ENCODE results near the gene KLHL25.
"Not testable (repeated sequence)": the region's sequence is repeated elsewhere in the genome, so short reads cannot be mapped to it uniquely, and the experiment has no call there.

KLHL25 gene

DNA sequence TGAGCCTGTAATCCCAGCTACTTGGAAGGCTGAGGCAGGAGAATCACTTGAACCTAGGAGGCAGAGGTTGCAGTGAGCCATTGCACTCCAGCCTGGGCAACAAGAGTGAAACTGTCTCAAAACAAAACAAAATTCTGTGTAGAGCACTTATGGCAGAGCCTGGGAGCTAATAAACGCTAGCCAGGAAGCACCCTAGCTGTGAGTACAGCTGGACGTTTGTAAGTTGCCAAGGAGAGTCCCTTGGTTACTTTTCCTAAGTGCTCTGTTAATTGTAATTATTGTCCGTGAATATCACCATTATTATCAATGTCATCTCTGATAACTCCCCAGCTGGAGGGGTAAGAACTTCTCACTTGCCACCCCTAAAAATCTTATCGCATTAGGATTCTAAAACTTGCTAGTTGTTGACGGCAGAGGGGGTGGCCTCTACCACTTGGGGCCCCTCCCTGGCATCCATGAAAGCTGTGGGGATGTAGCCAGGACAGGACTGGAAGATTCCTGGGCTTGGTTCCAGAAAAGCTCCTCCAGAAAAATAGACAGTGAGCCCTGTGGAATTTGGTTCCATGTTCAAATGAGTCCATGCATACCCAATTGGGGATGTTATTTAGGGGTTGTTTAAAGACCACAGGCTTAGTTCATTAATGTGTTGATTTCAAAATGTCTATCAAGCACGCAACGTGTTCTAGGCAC, 9.9 kb upstream of the KLHL25 start:
- no peak for DNase-seq

DNA sequence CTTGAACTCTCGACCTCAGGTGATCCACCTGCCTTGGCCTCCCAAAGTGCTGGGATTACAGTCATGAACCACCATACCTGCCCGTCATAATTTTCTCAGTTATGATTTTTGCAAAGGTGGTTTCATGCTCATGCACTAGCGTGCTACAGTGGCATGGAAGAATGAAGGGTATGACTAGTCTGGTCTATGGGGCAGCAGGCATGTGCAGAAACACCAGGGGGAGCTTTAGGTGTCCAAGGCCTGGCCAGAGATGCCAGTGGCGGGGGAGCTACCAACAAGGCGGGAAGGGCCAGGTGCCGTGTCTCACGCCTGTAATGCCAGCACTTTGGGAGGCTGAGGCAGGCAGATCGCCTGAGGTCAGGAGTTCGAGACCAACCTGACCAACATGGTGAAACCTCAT, 7.9 kb upstream of the KLHL25 start:
- DNase-seq = not testable (repeated sequence)

DNA sequence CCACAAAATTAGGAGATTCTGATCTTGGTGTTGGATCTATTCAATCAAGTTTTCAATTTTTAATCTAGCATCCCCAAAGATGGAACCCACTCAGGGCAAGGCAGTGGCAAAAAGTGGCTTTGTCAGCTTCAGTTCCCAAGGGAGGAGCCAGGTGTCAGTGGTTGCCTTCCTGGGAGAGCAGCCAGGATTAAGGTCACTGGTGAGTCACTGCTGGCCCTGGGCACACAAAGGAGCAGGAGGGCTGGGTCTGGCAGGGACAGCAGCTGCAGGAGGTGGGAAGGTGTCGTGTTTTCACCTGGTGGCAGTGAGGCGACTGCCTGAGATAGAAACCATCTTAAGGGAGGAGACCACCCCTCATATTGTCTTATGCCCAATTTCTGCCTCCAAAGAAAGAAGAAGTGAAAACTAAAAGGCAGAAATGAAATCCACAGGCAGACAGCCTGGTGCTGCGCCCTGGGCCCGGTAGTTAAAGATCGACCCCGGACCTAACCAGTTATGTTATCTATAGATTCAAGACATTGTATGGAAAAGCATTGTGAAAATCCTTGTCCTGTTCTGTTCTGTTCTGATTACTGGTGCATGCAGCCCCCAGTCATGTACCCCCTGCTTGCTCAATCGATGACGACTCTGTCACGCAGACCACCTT, 5.9 kb upstream of the KLHL25 start:
- peak; percentile 55 for DNase-seq

DNA sequence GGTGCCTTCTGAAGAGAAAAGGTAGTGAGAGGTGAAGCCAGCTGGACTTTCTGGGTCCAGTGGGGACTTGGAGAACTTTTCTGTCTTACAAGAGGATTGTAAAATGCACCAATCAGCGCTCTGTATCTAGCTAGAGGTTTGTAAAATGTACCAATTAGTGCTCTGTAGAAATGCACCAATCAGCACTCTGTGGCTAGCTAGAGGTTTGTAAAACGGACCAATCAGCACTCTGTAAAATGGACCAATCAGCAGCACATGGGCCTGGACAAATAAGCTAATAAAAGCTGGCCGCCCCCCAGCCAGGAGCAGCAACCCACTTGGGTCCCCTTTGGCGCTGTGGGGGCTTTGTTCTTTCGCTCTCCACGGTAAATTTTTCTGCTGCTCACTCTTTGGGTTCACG, 1.6 kb upstream of the KLHL25 start:
- not testable (repeated sequence) for DNase-seq

DNA sequence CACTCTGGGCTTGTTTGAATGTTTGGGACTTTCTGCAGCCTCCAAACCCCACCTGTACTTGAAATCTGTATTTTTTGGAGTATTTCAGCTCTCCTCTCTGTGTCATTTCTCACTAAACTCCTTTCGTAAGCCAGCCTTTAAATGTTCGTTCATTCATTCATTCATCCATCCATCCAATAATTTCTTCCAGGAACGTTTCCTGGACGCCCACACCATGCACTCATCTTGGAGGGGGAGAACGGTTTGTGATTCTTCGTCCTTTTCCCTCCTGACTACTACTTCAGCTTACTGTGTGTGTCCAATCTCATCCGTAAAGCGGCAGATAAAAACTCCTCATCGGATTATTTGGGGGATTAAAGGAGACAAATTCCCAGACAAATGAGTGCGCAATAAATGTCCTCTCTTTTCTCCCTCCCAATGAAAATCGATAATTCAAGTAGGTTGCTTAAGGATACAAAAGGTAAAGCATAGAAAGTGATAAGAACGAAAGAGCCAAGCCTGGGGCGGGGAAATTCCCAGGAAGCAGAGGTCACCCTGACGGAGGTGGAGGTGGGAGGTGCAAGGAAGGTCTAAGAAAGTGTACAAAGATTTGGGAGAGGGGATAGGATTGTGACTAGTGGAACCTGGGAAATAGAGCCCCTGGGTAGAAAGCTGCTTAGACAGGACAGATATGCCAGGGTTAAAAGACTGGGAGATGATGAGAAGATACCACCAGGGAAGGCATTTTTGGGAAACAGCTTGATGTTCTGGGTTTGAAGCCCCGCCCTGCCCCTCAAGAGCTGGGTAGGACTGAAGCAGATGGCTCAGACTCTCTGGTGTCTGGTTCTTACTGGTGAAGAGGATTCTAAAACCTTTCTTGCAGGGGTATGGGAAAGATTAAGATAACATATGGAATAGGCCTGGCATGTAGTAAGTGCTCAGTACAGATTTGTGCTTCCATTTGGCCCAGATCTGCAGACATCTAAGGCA, 896 bp upstream of the KLHL25 start:
- DNase-seq = no peak

DNA sequence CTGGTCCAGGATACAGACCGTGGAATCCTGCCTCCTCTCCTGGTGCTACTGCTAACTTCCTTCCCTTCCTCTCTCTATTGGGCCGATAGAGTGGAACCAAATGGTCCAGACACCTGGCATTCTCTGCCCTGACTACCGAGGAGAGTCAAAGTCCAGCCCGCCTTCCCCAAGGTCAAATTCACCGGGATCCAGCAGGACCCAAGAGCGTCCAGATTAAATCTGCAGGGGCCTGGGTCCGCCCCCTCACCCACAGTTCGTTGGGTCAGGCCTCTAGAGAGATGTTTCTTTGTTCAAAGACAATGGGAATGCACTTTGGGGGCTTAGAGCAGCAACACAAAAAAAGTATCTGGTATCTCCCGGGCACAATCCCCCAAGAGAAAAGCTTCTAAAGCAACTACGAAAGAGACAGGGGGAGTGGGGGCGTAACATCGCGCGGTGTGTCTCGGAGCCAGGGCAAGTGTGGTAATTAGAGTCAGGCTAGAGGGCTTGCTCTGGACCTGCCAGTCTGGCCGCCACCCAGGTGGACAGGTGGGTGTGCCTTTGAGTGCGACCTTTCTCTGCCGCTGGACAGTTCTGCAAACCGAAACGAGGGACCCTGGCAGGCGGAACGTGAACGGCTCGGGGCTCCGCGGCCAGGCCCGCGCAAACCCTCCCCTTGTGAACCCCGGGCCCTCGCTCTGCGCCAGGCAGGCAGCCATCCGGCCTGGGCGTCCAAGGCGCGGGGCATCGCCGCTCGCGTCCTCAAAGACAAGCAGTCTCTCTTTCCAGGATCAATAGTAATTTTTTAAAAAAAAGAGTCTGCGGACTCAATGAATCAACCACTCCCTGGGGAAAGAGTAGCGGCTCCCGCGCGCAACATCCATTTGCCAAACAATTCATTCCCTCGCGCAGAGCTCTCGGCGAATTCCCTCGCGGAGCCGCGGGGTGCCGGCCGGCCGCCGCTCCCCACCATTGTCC, 806 bp downstream of the KLHL25 start:
- no peak for DNase-seq

DNA sequence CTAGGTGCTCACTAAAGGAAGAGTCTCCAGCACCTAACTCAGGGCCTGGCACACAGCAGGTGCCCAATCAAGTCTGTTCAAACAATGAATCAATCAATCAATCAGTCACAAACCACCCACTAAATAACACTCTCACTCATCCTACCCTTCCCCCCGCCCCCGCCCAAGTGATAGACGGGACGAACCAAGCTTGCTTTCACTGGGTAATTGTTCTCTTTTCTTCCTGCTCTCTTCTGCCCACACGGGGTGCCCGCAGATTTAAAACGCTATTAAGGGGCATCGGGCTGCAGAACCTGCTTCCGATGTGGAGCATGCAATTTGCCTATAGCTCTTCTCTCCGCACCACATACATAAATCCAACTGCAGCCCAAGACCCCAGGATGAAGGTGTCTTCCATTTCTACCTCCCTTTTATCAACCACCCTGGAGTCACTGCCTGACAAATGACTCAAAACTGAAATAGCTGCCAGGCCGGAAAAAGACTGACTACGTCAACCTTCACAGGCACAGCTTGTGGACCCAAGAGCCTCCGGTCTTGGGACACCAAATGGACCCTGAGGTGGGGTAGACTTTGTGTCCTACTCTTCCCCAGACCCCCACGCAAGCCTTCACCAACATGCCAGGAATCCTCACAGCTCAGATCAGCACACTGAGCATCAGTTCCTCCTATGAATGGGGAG, 1.7 kb downstream of the KLHL25 start:
- no peak for DNase-seq

DNA sequence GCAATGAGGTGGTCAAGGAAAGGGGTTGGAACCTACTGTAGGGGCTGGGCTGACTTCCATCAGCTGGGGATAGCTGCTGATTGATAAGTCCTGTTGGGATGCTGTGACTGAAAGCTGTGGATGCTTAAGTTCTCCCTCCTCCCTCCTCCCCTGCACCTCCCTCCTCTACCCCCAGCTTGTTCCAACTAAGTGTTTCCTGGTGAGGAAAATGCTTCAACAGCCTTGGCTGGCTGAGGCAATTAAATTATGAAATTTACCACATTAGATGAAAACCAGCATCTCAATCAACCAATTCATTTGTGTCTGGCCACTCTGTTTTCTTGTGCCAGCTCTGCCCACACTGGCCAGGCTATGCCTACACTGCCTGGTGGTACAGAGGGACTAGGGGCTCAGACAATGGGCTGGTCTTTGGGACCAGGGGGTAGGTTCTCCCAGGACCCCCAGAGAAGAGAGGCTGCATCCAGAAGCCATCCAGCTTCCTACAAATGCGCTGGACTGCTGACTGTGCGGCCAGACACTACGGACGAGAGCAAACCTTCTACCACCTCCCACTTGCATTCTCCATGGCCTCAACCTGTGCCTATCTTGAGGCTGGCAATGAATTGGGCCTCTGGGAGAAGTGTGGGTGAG, 2.5 kb downstream of the KLHL25 start:
- DNase-seq = no peak

DNA sequence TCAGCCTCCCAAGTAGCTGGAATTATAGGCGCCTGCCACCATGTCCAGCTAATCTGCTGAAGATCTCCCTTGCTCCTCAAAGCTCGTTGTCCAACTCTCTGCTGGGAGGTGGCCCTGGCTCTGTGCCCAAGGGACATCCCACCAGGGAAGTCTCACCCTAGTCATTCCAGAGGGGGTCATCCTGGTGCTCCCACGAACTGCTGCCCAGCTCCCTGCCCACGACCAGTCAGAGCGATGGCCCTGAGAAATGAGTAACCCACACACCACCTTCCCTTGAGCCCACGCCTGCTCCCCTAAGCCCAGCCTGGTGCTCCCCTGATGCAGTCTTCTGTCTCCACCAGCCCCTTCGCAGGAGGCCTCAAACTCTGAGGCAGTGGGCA, 5.2 kb downstream of the KLHL25 start:
- no peak for DNase-seq

DNA sequence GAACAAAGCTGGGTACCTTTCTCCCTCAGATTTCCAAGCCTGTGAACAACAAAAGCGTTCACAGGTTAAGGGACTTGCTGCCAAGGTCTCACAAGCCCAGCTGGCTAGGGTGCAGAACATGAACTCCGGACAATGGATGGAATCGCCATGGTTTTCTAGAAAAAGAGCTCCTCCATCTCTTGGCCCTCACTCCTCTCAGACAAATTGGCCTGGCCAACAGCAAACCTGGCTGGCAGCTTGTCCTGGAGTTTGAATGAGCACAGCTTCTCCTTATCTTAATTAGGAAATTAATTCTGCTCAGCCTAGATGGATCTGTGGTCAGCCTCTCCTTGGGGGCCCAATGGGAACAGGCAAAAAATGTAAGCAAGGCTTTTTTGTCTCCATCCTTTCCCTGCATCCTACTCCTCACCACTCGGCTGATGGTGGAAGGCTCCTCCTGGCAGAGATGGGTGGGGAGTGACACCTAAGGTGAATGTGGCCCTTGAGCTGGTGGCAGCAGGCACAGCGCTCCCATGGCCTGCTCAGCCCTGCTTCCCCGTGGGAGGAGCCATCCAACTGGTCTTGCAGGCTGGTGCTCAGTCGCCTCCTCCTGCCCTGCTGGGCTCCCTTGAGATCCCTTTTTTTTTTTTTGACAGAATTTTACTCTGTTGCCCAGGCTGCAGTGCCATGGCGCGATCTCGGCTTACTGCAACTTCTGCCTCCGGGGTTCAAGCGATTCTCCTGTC, 5.8 kb downstream of the KLHL25 start:
- no peak for DNase-seq

DNA sequence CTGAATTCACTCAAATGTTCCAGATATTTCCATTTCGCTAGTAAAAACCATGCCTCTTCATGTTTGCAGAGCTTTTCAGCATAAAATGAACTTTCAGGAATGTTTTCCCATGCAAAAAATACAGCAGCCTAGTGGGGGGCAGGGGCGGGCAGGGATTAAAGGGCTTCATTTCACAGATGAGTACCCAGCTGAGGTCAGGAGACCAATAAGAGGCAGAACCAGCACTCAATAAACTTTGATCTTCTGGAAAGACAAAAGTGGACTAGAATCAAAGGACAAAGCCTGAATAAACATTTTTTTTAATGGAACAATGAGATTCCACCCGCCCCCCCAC, 8.0 kb downstream of the KLHL25 start:
- no peak for DNase-seq

DNA sequence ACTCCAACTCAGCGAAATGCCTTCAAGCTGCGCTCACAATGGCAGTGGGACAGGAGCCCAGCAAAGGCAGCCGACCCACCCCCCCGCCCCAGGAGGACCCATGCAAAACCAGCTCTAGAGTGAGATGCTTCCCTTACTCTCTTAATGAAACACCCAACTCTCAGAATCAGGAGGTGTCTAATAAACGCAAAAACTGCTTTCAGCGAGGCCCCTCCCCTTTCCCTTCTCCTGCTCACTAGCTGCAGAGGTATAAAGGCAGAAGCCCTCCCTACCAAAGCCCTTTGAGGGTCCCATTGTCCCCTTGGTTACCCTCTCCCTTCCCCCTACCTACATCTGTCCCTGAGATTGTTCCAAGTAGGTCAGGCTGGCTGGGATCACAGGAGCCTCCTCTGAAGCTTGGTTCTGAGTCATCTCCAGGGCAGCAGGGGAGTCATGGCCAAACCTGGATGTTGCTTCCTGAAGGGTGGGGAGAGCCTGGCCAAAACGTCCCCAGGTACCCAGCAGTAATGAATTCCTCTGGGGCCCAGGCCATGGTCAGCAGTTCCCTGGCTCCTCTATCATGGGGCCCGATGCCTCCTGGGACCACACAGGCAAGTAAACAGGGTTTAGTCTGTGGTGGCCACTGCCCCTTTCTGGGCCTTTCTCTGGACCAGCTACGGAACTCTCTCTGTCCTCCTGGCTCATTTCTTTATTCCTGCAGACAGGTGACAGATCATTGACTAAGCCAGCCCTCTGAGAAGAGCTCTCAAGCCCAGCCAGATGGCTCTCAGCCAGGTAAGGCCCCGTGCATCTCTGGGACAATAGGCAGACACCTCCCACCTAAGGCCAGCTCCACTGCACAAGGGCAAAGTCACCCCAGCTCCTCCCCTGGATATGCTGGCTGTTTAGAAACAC, 8.6 kb downstream of the KLHL25 start:
- peak; percentile 49 for DNase-seq

DNA sequence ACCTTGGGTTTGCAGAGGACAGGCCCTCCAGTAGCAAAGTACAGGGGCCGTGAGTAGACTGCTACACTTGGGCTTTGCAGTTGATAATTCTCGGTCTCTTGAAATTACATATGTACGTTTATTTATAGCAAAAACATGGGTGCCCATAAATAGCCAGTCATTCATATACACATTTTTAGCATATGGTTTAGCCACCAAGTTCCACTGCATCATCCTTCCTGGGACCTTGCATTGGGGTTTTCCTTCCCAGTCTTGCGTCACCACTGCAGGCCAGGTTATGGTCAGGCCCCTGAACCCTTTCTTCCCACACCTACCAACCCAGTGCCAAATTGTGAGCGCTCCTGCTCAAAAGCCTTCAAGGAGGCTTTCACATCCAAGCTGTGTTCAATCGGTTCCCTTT, 12.7 kb downstream of the KLHL25 start:
- DNase-seq = no peak

DNA sequence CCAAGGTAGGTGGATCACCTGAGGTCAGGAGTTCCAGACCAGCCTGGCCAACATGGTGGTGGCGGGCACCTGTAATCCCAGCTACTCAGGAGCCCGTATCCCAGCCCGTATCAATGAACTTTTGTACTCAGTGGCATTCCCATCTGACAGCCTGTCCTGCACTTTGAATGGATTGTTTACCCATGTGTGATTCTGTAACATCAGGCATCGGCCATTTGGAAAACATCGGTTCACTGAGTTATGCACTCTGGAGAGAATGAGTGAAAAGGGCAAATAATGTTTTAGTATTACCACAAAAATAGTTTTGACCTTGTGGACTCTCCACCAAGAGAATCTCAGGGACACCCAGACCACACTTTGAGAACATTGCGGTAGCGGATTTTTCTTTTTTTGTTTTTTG, 13.6 kb downstream of the KLHL25 start:
- no peak for DNase-seq

DNA sequence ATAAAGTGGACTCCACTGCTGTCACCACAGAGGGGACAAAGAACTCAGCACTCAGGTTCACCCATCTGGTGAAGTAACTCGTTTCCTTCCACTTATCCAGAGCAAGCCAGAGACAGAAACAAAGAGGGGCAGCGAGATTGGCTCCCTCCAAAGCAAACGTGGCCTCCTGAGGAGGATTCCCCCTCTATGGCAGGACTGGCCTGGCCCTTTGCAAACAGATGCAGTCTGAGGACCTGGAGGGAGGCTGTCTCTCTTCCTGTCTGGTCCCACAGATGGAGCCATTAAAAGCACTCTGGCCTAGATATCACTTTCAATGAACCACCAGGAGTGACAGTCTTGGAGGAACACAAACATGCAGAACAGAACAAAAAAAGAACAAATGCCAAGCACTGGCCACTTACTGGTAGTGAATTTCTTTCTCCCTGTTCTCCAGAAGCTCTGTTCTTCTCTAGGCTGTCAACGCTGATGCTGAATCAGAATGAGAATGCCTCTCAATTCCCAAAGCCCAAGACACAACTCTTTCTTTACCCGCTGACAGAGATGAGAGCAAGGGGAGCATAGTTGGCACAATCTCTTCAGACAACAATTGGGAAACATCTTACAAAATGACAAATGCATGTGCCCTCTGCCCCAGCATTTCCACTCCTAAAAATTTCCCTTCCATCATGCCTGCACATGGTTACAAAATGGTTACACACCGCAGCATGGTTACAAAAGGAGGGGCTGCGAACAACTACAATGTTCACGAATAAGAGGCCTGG, 14.3 kb downstream of the KLHL25 start:
- DNase-seq = peak; percentile 5

DNA sequence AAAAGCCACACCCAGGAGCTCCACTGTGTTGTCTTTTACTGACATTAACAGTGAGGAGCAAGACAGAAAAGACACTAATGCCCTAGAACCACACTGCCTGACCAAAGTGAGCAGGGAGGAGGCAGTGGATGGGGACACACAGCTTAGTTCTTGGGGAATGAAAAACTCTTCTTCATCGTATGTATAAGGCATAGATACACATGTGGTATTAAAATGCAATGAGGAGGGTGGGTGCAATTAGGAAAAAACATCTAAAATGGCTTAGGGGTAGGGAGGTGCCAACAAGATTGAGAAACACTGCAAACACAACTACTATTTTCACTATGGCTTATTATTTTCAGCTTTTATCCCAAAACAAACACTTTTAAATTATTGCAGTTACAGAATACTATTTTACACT, 15.5 kb downstream of the KLHL25 start:
- no peak for DNase-seq

DNA sequence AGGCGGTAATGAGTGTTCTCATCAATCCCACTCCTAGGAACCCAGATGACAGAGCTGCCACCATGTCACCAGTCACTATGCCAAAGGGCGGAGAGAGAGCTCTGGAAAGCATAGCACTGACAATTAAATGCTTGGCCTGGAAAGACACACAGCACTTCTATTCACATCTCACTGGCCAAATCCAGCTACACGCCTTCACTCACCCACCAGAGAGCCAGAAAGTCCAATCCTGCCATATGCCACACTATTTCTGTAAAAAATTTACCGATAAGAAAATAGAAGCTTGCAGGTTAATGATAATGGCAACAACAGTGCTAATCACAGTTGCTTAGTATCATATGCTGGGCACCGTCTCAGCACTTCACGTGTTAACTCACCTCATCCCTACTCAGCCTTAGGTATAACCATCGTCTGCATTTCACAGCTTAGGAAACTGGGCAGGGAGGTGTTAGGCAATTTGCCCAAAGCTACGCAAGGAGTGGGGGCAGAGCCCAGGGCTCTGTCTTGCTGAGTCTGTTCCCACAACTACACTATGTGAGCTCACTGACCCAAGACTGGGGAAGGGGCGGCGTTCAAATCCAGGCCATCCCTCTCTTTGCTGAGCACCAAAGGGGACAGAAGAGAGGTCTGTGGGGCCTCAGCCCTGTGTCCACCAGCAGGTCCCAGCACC, 16.5 kb downstream of the KLHL25 start:
- DNase-seq = no peak

All from DMS79 (cell line).